GM12865 (cell line): Measurements from ENCODE around the gene RFFL.

ENCODE experiments used
- DNase-seq: peaks from one replicate; pipeline ENCODE4 v3.0.0; 2010; ENCODE audit warnings: low read depth
- H3K4me3 ChIP-seq: 2 replicates; pipeline ENCODE4 v1.5.1; 2011; ENCODE audit warnings: mild to moderate bottlenecking, low read depth, low read length, control low read depth
- CTCF ChIP-seq: IDR thresholded peaks from 2 replicates; pipeline ENCODE4 v1.5.1; 2011; ENCODE audit warnings: low read length, control low read depth, low read depth, inconsistent platforms; ENCODE audit not compliant: insufficient read depth; ENCODE audit errors: missing control alignments

Gene RFFL

GRCh38 chr17:34989473-34989872, 74.0 kb downstream of the RFFL start:
- no peak overlapping the region for H3K4me3 ChIP-seq
- no peak for TF ChIP-seq CTCF
- DNase-seq: no peak

DNA sequence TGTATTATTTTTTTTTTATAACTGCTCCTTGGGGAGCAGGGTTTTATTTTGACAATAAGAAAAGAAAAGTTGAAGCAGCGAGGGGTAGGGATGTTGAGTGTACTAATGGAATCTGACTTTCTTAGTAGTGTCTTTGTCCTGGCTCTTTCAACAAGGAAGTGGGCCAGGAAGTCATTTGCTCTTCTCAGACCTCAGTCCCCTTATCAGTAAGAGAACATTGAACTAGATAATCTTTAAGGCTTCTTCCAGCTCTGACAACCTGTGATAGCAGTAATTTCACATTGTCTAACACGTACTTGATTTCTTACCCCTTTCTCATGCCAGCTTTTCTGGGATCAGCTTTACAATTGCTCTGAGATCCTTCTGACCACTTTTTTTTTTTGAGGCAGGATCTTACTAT, 74.9 kb downstream of the RFFL start:
- no peak for TF ChIP-seq CTCF
- no peak for DNase-seq
- no peak overlapping the region for H3K4me3 ChIP-seq

DNA sequence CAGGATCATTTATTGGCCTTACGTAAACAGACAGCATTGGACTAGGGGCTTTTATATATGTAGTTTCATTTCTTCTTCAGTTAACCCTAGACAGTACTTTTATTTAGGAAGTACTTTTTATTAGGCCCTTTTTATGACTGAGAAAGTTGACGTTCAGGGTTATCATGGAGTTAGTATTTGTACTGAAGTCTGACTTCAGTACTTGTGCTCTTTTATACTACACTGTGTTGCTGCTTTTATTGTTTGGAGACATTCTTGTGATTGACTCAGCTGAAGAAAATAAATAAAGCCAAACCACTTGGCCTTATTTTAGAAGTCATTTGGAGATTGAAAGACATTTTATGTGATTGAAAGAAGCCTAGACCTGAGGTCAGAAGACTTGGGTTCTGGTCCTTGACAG, 76.3 kb downstream of the RFFL start:
- DNase-seq: no peak
- no peak overlapping the region for H3K4me3 ChIP-seq
- no peak for TF ChIP-seq CTCF

GRCh38 chr17:34981538-34982241, 81.8 kb downstream of the RFFL start:
- DNase-seq: no peak
- H3K4me3 ChIP-seq: peak overlapping the region; percentile 93
- TF ChIP-seq CTCF: no peak

GRCh38 chr17:34980681-34981537, 82.6 kb downstream of the RFFL start:
- H3K4me3 ChIP-seq: peak overlapping the region; percentile 93
- DNase-seq: peak; percentile 91
- TF ChIP-seq CTCF: peak; percentile 54

- peak within 1 kb of the TSS; percentile 93 for H3K4me3 ChIP-seq
- TF ChIP-seq CTCF: no peak
- DNase-seq: peak; percentile 96
Observed at GRCh38 chr17:34980353-34980680, 83.2 kb downstream of the RFFL start, which contains the start of gene LIG3. TSS of gene LIG3 (plus strand) at chr17:34980512. CDS start at chr17:34983006, 2,494 bp downstream.
